C4-2B (cell line): Measurements from ENCODE around the gene MX2.

Source experiments
- H3K27ac ChIP-seq: fragments of 450-650 bp; 2 replicates; pipeline ENCODE4 v1.5.1; 2017
- CTCF ChIP-seq: fragments of 450-650 bp; conservative IDR thresholded peaks from 2 replicates; pipeline ENCODE4 v1.5.1; 2017; ENCODE audit warnings: mild to moderate bottlenecking
- ZFX ChIP-seq: fragments of 450-650 bp; IDR thresholded peaks from 2 replicates; pipeline ENCODE4 v1.6.1; 2017

MX2 gene

GRCh38 chr21:41319273-41319672, 42.6 kb upstream of the MX2 start:
- H3K27ac ChIP-seq, result no peak overlapping the region
- TF ChIP-seq CTCF (no peak), ZFX (no peak)

- peak overlapping the region; percentile 90 for H3K27ac ChIP-seq
- TF ChIP-seq ZFX (no peak), CTCF (no peak)
Observed at GRCh38 chr21:41321211-41321907, 40.5 kb upstream of the MX2 start.

DNA sequence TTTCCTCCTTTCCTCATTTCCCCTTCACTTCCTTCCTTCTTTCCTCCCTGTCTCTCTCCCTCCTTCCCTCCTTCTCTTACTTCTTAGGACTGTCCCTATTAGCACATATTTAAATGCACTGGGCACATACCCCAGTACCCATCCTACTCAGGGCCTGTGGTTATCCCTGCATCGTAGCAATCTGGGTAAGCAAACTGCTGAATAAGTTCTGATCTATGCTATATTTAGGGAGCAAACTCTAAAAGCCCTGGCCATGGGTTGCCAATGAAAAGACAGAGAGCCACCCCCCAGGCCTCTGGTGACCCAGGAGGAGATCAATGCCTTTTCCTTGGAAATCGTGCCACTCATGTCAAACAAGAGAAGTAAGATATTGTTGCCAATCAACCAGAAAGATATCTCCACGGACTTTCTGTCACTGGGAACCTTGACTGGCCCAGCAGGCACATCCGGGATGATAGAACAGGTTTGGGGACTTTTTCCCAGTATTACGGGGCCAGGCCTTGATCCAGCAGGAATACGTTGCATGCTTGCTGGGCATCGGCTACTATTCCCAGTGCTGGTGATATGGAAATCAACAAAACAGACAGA, 39.8 kb upstream of the MX2 start:
- no peak for TF ChIP-seq ZFX
- no peak for TF ChIP-seq CTCF
- H3K27ac ChIP-seq, result peak overlapping the region; percentile 90

DNA sequence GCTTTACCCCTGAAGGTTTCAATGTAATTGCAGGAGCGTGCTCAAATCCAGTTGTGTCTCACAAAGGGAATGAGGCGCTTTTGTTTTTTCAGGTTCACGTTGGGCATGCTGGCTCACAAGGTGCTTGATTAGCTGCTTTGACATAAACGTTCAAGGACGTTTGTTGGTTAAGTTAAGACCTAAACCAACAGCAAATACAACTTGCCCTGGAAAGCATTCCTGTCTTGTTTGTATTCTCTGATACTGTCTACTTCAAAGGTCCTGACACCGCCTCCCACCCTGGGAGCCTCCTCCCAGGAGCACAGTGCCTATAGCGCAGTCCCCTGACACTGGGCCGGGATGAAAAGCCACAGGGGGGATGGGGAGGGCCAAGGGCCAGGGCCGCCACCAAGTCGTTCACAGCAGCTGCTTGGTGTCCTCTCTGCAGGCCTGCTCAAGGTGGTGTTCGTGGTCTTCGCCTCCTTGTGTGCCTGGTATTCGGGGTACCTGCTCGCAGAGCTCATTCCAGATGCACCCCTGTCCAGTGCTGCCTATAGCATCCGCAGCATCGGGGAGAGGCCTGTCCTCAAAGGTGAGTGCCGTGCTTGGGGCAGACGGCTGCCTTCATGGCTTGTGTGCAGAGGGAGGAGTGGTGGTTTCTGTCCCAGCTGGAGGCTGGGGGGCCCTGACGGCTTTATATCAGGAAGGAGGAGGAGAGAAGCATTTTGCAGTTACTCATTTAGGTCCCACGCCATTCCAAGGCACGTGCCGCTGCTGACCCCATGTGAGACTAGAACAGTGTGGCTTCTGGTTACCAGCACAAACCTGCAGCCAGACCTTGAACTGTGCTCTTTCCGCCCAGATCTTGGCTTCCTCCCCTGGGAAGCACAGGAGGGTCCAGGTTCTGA, 39.1 kb upstream of the MX2 start:
- H3K27ac ChIP-seq, result peak overlapping the region; percentile 90
- TF ChIP-seq ZFX, result no peak
- TF ChIP-seq CTCF, result no peak

DNA sequence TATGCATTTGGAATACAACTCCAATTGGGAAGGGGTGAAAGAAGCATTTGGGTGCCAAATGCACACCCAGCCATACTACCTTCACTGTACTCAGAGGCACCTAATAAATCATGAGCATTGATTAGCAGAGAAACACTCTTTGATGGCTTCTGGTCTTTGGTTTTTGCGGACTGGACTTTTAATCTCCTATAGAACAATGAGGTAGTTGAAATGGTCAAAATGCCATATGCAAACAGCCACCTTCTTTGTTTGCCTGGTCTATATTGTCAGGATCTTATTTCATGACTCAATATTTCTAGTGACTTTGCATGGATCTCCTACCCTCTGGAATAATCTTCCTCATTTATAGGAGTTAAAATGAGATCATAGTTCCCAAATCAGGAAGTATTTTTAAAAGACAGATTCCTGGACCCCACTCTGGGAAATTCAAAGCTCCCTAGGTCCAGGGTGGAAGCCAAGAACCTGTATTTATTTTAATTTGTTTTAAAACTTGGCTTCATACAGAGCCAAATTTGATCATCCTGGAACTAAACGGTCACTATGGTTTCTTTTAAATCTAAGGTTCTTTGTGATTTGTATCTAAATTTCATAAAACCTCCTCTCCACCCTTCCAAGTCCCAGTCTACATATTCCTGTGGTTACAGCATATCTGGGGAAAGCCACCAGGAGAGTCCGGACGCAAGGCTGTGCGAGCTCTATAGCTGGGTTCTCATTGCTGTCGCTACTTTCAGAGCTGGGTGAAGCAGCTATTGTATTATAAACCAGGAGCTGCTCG, 36.5 kb upstream of the MX2 start:
- TF ChIP-seq CTCF (no peak), ZFX (no peak)
- H3K27ac ChIP-seq, result no peak overlapping the region

DNA sequence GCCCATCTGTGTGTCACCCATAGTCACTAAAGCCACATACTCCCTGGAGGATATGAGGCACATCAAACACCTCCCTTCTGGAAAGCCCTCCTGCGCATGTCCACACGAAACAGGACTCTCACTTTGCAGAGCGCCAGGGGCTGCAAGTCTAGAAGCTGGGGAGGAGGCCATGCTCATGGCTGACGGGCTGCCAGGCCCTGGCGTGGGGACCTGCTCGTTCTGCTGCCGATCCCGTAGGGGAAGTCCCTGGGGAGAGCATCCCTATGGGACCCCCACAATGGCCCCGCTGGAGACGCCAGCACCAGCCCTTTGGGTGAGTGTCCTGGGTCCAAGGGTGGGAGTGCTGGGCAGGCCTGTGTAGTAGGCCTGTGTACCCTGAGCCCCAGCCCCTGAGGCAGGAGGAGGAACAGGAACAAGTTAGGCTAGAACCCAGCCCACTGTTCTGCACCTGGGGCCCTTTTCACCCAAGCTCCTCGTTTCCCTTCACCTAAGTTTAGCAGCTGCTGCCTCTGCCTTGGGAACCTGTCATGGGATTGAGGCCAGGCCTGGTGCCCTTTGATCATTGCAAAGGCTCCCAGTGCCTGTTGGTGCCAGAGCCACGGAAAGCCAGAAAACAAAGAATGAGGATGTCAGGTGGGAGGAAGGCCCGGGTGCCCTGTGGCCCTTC, 35.3 kb upstream of the MX2 start:
- no peak overlapping the region for H3K27ac ChIP-seq
- TF ChIP-seq CTCF, result no peak
- TF ChIP-seq ZFX, result no peak
